GM18907 (cell line): Measurements from ENCODE around the gene ZNRF1.

Experiments
- ATAC-seq: cut with Tn5 transposase; IDR thresholded peaks from one replicate; pipeline ENCODE4 v1.9.1; 2021; ENCODE audit warnings: mild to moderate bottlenecking, moderate library complexity; ENCODE audit not compliant: unreplicated experiment

ZNRF1 gene

GRCh38 chr16:75138636-75139035 lies 139.8 kb downstream of the ZNRF1 start:
- no peak for ATAC-seq

GRCh38 chr16:75139498-75139897 lies 140.7 kb downstream of the ZNRF1 start:
- ATAC-seq = no peak

- ATAC-seq = no peak
Measured at GRCh38 chr16:75143941-75144340, 145.1 kb downstream of the ZNRF1 start.

- no peak for ATAC-seq
Measured at GRCh38 chr16:75147968-75148310, 149.1 kb downstream of the ZNRF1 start.

GRCh38 chr16:75148311-75149195 lies 149.7 kb downstream of the ZNRF1 start, which contains the start of gene ZFP1:
Gene ZFP1, plus strand, starts transcription at chr16:75148524. Its CDS starts 4,428 bp downstream, at chr16:75152952.
- ATAC-seq = peak; percentile 87

- no peak for ATAC-seq
Measured at GRCh38 chr16:75151798-75152197, 153.0 kb downstream of the ZNRF1 start.

- no peak for ATAC-seq
Measured at GRCh38 chr16:75152635-75153034, 153.8 kb downstream of the ZNRF1 start.

- no peak for ATAC-seq
Measured at GRCh38 chr16:75160386-75160785, 161.6 kb downstream of the ZNRF1 start.
